Gastroesophageal sphincter (tissue), 4 donors: ENCODE results near the gene RSRC2. TPM values are rescaled to one million over a fixed set of nuclear protein-coding genes. Genes with fewer than 3 reads are reported as not detected.

Source experiments
- ATAC-seq: fragments of 150-250 bp; one replicate; pipeline ENCODE4 v1.9.1; 2016; ENCODE audit warnings: mild to moderate bottlenecking, moderate library complexity
- H3K27ac ChIP-seq, 4 donors: fragments of 200-600 bp; sonication (generic) in 3 of 4; 1 replicate in 3 of 4; 2 replicates in 1 of 4; pipeline ENCODE4 v1.5.1; 2016 to 2019
- H3K27me3 ChIP-seq: fragments of 200-600 bp; sonication (generic); one replicate; pipeline ENCODE4 v1.5.1; 2019
- H3K36me3 ChIP-seq, 2 donors: fragments of 200-600 bp; sonication (generic); one replicate each; pipeline ENCODE4 v1.5.1; 2019; ENCODE audit warnings: control low read depth in 1 of 2
- H3K4me1 ChIP-seq, 3 donors: fragments of 200-600 bp; sonication (generic); 1 replicate in 2 of 3; 2 replicates in 1 of 3; pipeline ENCODE4 v1.5.1; 2016 to 2019; ENCODE audit warnings: control low read depth in 2 of 3
- H3K4me3 ChIP-seq, 2 donors: fragments of 200-600 bp; sonication (generic); one replicate each; pipeline ENCODE4 v1.5.1; 2019; ENCODE audit warnings: mild to moderate bottlenecking in 1 of 2, moderate library complexity in 1 of 2
- H3K9me3 ChIP-seq, 3 donors: fragments of 200-600 bp; sonication (generic); one replicate each; pipeline ENCODE4 v1.5.1; 2017 to 2019; ENCODE audit warnings: control low read depth in 2 of 3
- CTCF ChIP-seq, 4 experiments: fragments of 200-600 bp in 2 of 4; fragments of 450-650 bp in 2 of 4; sonication (generic) in 1 of 4; IDR thresholded peaks; one replicate each; pipeline ENCODE4 v1.5.1; 2017 to 2019; ENCODE audit warnings: antibody characterized with exemption in 4 of 4, mild to moderate bottlenecking in 2 of 4, moderate library complexity in 2 of 4
- EP300 ChIP-seq: sonication (generic); formaldehyde crosslinking; IDR thresholded peaks from one replicate; pipeline ENCODE4 v1.6.1; 2017; ENCODE audit warnings: antibody characterized with exemption, mild to moderate bottlenecking
- POLR2A ChIP-seq, 2 donors: fragments of 450-650 bp; IDR thresholded peaks; one replicate each; pipeline ENCODE4 v1.6.1; 2017; ENCODE audit warnings: antibody characterized with exemption in 2 of 2, mild to moderate bottlenecking in 2 of 2, moderate library complexity in 1 of 2
- POLR2AphosphoS5 ChIP-seq: sonication (generic); formaldehyde crosslinking; IDR thresholded peaks from one replicate; pipeline ENCODE4 v1.6.1; 2017; ENCODE audit warnings: antibody characterized with exemption
- WGBS, 2 donors: methylation state at CpG; one replicate each; pipeline ENCODE4 v1.1.5; 2018; ENCODE audit warnings: low coverage in 1 of 2; 5-methylcytosine and 5-hydroxymethylcytosine counted together
- total RNA-seq, 4 donors: library from RNA; depleted of rRNA; stranded (reverse); fragments of >200 nt; gene quantifications; one replicate each; pipeline ENCODE4 v1.1.0, GENCODE V29; 2016

Gene RSRC2
- total RNA-seq, 4 donors from 2014 or later = 37.4 to 102 (median 72.0) TPM

- Histone ChIP-seq H3K27me3 (no peaks in the 10 kb centered on the region), H3K36me3 (peaks cover 13 to 100% of the 10 kb centered on the region in 2 donors), H3K9me3 (no peaks in the 10 kb centered on the region), H3K4me1 (no peaks in the 10 kb centered on the region), H3K27ac (no peak overlapping the region), H3K4me3 (no peak overlapping the region)
- ATAC-seq = no peak
- WGBS, 2 donors = 87 to 93% methylated on average over 4 to 5 of the region's 5 CpGs
- TF ChIP-seq POLR2AphosphoS5 (no peak), CTCF (IDR thresholded peaks at IDR 0.05) (no peak), EP300 (no peak), POLR2A (IDR thresholded peaks at IDR 0.05) (no peak)
Measured at GRCh38 chr12:122508163-122508562, 18.6 kb downstream of the RSRC2 start.

GRCh38 chr12:122506393-122506938 lies 20.3 kb downstream of the RSRC2 start:
- peaks cover 0 to under 1% (median 0%) of the 10 kb centered on the region in 3 donors for H3K4me1 ChIP-seq
- 82 to 83% methylated on average over 4 to 5 of the region's 5 CpGs for WGBS, 2 donors
- H3K27me3 ChIP-seq = no peaks in the 10 kb centered on the region
- ATAC-seq = no peak
- H3K4me3 ChIP-seq = no peak overlapping the region
- peaks cover 13 to 89% of the 10 kb centered on the region in 2 donors for H3K36me3 ChIP-seq
- no peaks in the 10 kb centered on the region for H3K9me3 ChIP-seq
- TF ChIP-seq EP300 (no peak), CTCF (IDR thresholded peaks at IDR 0.05) (no peak), POLR2AphosphoS5 (no peak), POLR2A (IDR thresholded peaks at IDR 0.05) (no peak)
- no peak overlapping the region for H3K27ac ChIP-seq

GRCh38 chr12:122505419-122506051 lies 21.2 kb downstream of the RSRC2 start:
- TF ChIP-seq POLR2A (IDR thresholded peaks at IDR 0.05) (no peak), CTCF (IDR thresholded peaks at IDR 0.05) (no peak), POLR2AphosphoS5 (no peak)

GRCh38 chr12:122503783-122504590 lies 22.7 kb downstream of the RSRC2 start:
- 62 to 72% methylated on average over 2 to 5 of the region's 6 CpGs for WGBS, 2 donors
- TF ChIP-seq POLR2AphosphoS5 = no peak
- TF ChIP-seq CTCF (IDR thresholded peaks at IDR 0.05) = no peak
- no peak for TF ChIP-seq EP300
- TF ChIP-seq POLR2A (IDR thresholded peaks at IDR 0.05) = no peak
- no peak for ATAC-seq
- H3K27ac ChIP-seq = no peak overlapping the region
- no peak overlapping the region for H3K4me3 ChIP-seq
- H3K27me3 ChIP-seq = no peaks in the 10 kb centered on the region
- peaks cover 0 to 13% (median 0%) of the 10 kb centered on the region in 3 donors for H3K4me1 ChIP-seq
- peaks cover 13 to 64% of the 10 kb centered on the region in 2 donors for H3K36me3 ChIP-seq
- H3K9me3 ChIP-seq = no peaks in the 10 kb centered on the region

More at GRCh38 chr12:122505419-122506051, 21.2 kb downstream of the RSRC2 start:
- H3K27me3 ChIP-seq = no peaks in the 10 kb centered on the region
- WGBS, 2 donors = 75 to 82% methylated on average over 5 to 7 of the region's 11 CpGs
- no peak for ATAC-seq
- H3K9me3 ChIP-seq = no peaks in the 10 kb centered on the region
- no peak overlapping the region for H3K27ac ChIP-seq
- H3K36me3 ChIP-seq = peaks cover 13 to 80% of the 10 kb centered on the region in 2 donors
- H3K4me3 ChIP-seq = no peak overlapping the region
- peaks cover 0 to 6% (median 0%) of the 10 kb centered on the region in 3 donors for H3K4me1 ChIP-seq
